Omental fat pad (tissue), 4 donors: ENCODE results near the gene SMIM12. TPM values are rescaled to one million over a fixed set of nuclear protein-coding genes. Genes with fewer than 3 reads are reported as not detected.

ENCODE experiments used
- ATAC-seq: fragments of 150-250 bp; one replicate; pipeline ENCODE4 v1.9.1; 2016; ENCODE audit warnings: mild to moderate bottlenecking, moderate library complexity; ENCODE audit not compliant: low FRiP score
- DNase-seq: peaks from one replicate; pipeline ENCODE4 v3.0.0-alpha.2; 2019; ENCODE audit warnings: low spot score
- total RNA-seq, 4 donors: library from RNA; depleted of rRNA; stranded (reverse); fragments of >200 nt; gene quantifications; one replicate each; pipeline ENCODE4 v1.1.0, GENCODE V29; 2016
- TF ChIP-seq, protein P1 (sequence below), 3 donors: fragments of 450-650 bp; IDR thresholded peaks; one replicate each; pipeline ENCODE4 v1.5.1; 2016 to 2017; ENCODE audit warnings: antibody characterized with exemption in 3 of 3, mild to moderate bottlenecking in 3 of 3, moderate library complexity in 2 of 3

Gene SMIM12
- total RNA-seq, 4 donors from 2014 or later: 34.0 to 65.4 (median 42.1) TPM

DNA sequence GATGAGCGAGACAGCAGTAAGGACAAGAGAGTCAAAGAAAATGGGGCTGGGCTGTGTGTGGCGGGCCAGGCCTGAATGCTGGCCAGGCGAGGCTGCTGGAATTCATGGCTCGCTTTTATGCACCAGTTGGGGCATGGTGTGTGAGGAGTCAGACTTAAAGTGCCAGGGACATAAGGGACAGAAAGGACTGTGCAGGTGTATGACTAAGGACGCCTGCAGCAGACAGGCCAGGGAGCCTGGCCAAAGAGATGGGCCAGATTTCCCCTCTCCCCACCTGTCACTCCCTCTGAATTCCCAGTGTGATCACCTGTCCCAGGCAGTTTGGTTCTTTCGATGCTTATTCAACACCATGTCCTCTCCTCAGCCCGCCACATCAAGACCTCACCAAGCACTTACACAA lies 16.9 kb upstream of the SMIM12 start:
- DNase-seq: no peak
- ATAC-seq: no peak
- TF ChIP-seq, protein P1, sequence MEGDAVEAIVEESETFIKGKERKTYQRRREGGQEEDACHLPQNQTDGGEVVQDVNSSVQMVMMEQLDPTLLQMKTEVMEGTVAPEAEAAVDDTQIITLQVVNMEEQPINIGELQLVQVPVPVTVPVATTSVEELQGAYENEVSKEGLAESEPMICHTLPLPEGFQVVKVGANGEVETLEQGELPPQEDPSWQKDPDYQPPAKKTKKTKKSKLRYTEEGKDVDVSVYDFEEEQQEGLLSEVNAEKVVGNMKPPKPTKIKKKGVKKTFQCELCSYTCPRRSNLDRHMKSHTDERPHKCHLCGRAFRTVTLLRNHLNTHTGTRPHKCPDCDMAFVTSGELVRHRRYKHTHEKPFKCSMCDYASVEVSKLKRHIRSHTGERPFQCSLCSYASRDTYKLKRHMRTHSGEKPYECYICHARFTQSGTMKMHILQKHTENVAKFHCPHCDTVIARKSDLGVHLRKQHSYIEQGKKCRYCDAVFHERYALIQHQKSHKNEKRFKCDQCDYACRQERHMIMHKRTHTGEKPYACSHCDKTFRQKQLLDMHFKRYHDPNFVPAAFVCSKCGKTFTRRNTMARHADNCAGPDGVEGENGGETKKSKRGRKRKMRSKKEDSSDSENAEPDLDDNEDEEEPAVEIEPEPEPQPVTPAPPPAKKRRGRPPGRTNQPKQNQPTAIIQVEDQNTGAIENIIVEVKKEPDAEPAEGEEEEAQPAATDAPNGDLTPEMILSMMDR (IDR thresholded peaks at IDR 0.05): no peak

DNA sequence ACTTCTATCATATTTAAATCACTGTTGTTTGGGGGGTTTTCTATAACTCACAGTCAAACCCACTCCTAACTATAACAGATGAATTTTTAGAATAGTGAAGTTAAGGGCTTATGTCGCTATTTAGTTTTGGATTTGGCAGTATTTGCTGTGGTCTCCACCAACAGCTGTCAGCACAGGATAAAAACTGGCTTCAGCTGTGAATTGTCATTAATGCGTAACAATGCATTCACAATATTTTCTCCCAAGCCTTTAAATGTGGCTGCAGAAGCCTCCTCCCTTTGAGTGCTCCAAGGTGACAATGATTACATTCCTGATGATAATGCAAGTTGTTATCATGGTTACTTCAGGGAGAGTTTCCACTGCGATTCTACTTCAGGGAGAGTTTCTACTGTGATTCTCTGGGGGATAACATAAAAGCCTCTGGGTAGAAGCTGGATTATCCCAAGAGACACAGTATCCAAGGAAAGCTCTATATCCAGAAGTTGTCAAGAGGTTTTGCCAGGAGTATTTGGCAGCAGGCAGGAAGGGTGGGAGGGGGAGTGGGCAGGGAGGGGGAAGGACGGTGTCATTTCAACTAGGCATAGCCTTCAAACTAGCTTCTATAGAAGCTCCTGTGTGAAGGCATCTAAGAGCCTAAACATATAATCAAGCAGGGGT lies 14.9 kb upstream of the SMIM12 start:
- TF ChIP-seq, protein P1 (IDR thresholded peaks at IDR 0.05): no peak
- no peak for DNase-seq

DNA sequence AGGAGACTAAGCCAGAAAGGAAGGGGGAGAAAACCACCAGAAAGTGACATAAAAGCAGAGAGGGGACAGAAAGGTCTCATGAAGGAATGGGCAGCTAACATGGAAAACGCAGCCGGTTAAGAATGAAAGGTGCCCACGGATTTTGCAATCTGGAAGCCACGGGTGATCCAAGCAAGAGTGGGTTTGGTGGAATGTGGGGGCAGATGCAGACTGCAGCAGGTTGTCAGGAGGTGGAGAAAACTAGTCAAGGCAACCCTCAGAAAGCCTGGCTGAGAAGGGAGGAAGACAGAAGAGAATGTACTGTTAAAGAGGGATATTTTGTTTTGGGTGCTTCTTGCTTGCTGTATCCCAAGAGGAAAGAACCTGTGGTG lies 12.6 kb upstream of the SMIM12 start:
- TF ChIP-seq, protein P1 (IDR thresholded peaks at IDR 0.05): no peak
- DNase-seq: no peak
- ATAC-seq: no peak

More for the DNA sequence above, 14.9 kb upstream of the SMIM12 start:
- ATAC-seq: no peak

DNA sequence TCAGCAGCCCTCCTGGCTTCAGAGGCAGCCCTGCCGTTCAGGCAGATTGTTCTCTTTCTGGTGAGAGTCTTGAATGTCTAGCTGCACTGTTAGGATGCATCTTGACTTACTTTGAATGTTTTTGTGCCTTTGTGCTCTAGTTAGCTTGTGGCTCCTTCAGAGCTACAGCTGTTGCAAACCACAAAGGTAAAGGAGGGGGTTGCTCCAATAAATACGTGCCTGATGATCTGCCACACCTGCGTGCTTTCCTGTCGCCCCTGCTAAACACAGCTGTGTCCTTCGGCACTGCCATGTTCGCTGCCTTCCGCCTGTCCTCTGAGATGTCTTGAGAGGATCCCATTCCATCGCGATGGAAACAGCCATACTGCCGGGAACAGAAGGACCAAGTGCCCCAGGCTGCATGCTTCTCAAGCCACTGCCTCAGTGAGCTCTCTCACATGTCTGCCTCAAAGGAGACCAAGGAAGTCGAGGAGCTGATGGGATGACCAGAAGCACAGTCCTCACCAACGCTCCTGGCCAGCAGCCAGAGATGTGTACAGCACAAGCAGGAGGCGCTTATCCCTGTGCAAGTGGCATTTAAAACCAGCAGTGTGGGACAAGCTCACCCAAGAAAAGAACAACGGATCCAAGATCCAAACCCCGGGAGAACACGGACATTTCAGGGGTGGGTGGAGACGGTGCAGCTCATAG lies 12.0 kb upstream of the SMIM12 start:
- DNase-seq: no peak
- TF ChIP-seq, protein P1 (IDR thresholded peaks at IDR 0.05): no peak
- no peak for ATAC-seq

DNA sequence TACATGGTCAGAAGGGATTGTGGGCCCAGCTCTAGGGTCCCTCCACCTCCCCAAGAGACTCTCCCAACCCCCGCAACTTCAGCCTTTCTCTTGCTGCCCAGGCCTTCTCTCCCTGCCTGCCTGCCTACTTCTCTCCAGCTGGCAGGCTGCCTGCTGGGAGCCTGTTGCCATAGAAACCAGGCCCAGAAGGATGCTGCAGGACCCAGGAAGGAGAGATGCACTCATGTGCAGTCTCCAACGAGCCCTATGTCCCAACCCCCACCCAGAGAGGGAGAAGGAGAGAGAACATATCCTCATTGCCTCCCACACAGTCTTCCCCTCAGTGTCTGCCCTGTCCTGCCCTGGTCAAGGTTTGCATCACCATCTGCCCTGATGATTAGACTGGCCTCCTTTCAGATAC lies 10.8 kb upstream of the SMIM12 start:
- DNase-seq: no peak
- TF ChIP-seq, protein P1 (IDR thresholded peaks at IDR 0.05): no peak
- no peak for ATAC-seq

DNA sequence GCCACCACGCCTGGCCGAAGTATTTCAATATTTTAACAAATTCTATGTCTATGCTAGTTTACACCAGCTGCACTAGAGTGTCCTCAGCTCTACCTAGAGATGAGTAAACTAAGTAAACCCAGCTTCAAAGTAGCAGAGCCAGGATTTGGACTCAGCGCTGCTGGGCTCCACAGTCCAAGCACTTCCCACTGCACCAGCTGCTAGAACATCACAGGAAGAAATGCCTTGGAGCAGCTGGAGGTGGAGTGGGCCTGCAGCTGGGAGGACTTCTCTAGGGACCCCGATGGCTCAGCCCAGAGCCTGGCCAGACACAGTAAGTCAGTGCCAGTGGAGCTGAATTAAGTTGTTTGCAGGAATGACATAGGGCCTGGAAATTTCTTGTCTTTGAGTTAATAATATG lies 10.2 kb upstream of the SMIM12 start:
- ATAC-seq (no peak), DNase-seq (no peak)
- TF ChIP-seq, protein P1 (IDR thresholded peaks at IDR 0.05): no peak
